Thyroid gland (tissue), 4 donors: ENCODE measurements around the gene KCNJ14.

Experiments
- CTCF ChIP-seq, 6 experiments: fragments of 200-600 bp in 3 of 6; fragments of 450-650 bp in 3 of 6; sonication (generic) in 3 of 6; IDR thresholded peaks; one replicate each; pipeline ENCODE4 v1.5.1; 2016 to 2019; ENCODE audit warnings: antibody characterized with exemption in 6 of 6, mild to moderate bottlenecking in 2 of 6, inconsistent platforms in 1 of 6, moderate library complexity in 1 of 6
- POLR2A ChIP-seq, 2 donors: fragments of 450-650 bp; IDR thresholded peaks; one replicate each; pipeline ENCODE4 v1.6.1; 2017; ENCODE audit warnings: antibody characterized with exemption in 2 of 2, mild to moderate bottlenecking in 2 of 2, moderate library complexity in 1 of 2

- TF ChIP-seq CTCF (IDR thresholded peaks at IDR 0.05) (no peak), POLR2A (IDR thresholded peaks at IDR 0.05) (no peak)
Observed at GRCh38 chr19:48443731-48444128, 11.6 kb upstream of the KCNJ14 start.
